ENCODE results near the gene STXBP4. TPM values are rescaled to one million over a fixed set of nuclear protein-coding genes. Genes with fewer than 3 reads are reported as not detected.

Gene STXBP4
- total RNA-seq, 4 donors from 2014 or later = 8.0 to 57.6 (median 18.8) TPM

- Histone ChIP-seq H3K36me3 (no peaks in the 10 kb centered on the region), H3K9me3 (no peaks in the 10 kb centered on the region), H3K4me1 (no peaks in the 10 kb centered on the region), H3K27me3 (no peaks in the 10 kb centered on the region), H3K4me3 (no peak overlapping the region), H3K27ac (no peak overlapping the region)
- TF ChIP-seq, protein P1, sequence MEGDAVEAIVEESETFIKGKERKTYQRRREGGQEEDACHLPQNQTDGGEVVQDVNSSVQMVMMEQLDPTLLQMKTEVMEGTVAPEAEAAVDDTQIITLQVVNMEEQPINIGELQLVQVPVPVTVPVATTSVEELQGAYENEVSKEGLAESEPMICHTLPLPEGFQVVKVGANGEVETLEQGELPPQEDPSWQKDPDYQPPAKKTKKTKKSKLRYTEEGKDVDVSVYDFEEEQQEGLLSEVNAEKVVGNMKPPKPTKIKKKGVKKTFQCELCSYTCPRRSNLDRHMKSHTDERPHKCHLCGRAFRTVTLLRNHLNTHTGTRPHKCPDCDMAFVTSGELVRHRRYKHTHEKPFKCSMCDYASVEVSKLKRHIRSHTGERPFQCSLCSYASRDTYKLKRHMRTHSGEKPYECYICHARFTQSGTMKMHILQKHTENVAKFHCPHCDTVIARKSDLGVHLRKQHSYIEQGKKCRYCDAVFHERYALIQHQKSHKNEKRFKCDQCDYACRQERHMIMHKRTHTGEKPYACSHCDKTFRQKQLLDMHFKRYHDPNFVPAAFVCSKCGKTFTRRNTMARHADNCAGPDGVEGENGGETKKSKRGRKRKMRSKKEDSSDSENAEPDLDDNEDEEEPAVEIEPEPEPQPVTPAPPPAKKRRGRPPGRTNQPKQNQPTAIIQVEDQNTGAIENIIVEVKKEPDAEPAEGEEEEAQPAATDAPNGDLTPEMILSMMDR (IDR thresholded peaks at IDR 0.05) = no peak
- no peak for TF ChIP-seq POLR2A (IDR thresholded peaks at IDR 0.05)
- DNase-seq = no peak
These were observed 241.7 kb downstream of the STXBP4 start for GRCh38 chr17:55210292-55210691.

DNA sequence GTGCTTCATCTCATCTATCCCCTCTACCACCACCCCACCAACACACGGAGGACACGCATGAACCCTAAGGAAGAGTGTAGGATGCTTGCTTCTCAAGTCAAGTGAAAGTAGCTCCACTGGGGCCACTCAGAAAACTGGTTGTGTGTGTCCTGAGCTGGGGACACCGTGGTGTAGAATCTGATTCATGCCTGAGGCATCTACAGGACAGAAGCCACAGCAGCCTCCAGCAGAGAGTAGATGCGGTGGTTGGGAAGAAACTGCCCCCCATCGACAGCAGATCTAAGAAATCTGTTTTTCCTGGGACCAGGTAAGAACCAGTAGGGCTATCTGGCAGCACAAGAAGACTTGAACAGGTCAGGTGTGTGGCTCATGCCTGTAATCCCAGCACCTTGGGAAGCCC lies 244.3 kb downstream of the STXBP4 start:
- DNase-seq = no peak
- H3K27ac ChIP-seq = no peak overlapping the region
- no peaks in the 10 kb centered on the region for H3K36me3 ChIP-seq
- H3K27me3 ChIP-seq = no peaks in the 10 kb centered on the region
- H3K9me3 ChIP-seq = no peaks in the 10 kb centered on the region
- no peaks in the 10 kb centered on the region for H3K4me1 ChIP-seq
- TF ChIP-seq, protein P1 (IDR thresholded peaks at IDR 0.05) = no peak
- TF ChIP-seq POLR2A (IDR thresholded peaks at IDR 0.05) = no peak
- H3K4me3 ChIP-seq = no peak overlapping the region

GRCh38 chr17:55215711-55216110 lies 247.1 kb downstream of the STXBP4 start:
- no peak for TF ChIP-seq POLR2A (IDR thresholded peaks at IDR 0.05)
- H3K4me1 ChIP-seq = no peaks in the 10 kb centered on the region

GRCh38 chr17:55216888-55217287 lies 248.3 kb downstream of the STXBP4 start:
- Histone ChIP-seq H3K9me3 (no peaks in the 10 kb centered on the region), H3K36me3 (no peaks in the 10 kb centered on the region), H3K27ac (no peak overlapping the region), H3K27me3 (no peaks in the 10 kb centered on the region), H3K4me1 (no peaks in the 10 kb centered on the region), H3K4me3 (no peak overlapping the region)
- no peak for DNase-seq
- TF ChIP-seq POLR2A (IDR thresholded peaks at IDR 0.05) = no peak
- TF ChIP-seq, protein P1 (IDR thresholded peaks at IDR 0.05) = no peak

More at GRCh38 chr17:55215711-55216110, 247.1 kb downstream of the STXBP4 start:
- DNase-seq = no peak
- Histone ChIP-seq H3K36me3 (no peaks in the 10 kb centered on the region), H3K27ac (no peak overlapping the region), H3K27me3 (no peaks in the 10 kb centered on the region), H3K9me3 (no peaks in the 10 kb centered on the region), H3K4me3 (no peak overlapping the region)

DNA sequence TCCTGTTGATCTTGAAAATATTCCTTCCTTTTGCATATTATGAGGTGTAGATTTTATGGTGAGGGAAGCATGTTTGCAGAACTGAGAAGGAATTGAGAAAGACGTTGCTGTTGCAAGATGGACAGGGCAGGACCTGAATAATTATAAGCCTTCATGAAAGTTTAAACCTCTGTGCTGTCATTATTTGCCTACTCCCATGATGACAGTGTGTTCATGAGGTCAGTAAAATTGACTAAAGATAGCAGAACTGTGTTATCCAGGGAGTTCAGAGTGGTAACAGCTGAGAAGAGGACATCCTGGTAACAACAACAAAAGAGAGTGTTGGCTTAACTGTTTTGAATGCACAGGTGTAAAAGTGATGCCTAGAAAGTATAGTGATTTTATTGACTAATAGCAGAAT lies 250.9 kb downstream of the STXBP4 start:
- no peaks in the 10 kb centered on the region for H3K4me1 ChIP-seq
- no peaks in the 10 kb centered on the region for H3K27me3 ChIP-seq

DNA sequence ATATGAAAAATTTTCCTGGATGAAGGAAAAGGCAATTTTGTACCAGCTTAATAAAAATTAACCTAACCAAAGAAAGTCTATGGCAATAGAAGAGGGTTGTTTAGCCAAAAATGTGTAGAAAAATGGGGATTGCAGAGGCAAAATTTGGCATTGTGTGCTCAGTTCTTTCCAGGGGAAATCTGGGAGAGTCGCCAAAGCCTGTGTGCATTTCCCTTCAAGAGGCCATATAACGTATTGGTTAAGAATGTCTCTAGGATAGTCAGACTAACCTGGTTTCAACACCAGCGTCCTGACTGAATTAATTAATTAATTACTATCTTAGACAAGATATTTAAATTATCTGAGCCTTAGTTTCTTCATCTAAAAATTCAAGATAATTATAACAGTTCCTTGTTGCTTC lies 251.4 kb downstream of the STXBP4 start:
- H3K27ac ChIP-seq = no peak overlapping the region

More for the DNA sequence above, 250.9 kb downstream of the STXBP4 start:
- H3K4me3 ChIP-seq = no peak overlapping the region
- no peak overlapping the region for H3K27ac ChIP-seq
- H3K9me3 ChIP-seq = no peaks in the 10 kb centered on the region
- no peaks in the 10 kb centered on the region for H3K36me3 ChIP-seq
- no peak for DNase-seq
- no peak for TF ChIP-seq POLR2A (IDR thresholded peaks at IDR 0.05)
- TF ChIP-seq, protein P1 (IDR thresholded peaks at IDR 0.05) = no peak

More for the DNA sequence above, 251.4 kb downstream of the STXBP4 start:
- Histone ChIP-seq H3K4me1 (no peaks in the 10 kb centered on the region), H3K4me3 (no peak overlapping the region), H3K27me3 (no peaks in the 10 kb centered on the region), H3K36me3 (no peaks in the 10 kb centered on the region), H3K9me3 (no peaks in the 10 kb centered on the region)
- DNase-seq = no peak
- no peak for TF ChIP-seq POLR2A (IDR thresholded peaks at IDR 0.05)
- TF ChIP-seq, protein P1 (IDR thresholded peaks at IDR 0.05) = no peak

Small RNAs within 50 kb of the gene (small RNA-seq; reads per million reads assigned to genes)
- gene AC007485.1 = 0 reads per million in 2 donors

Other genes with a start within 250 kb of the STXBP4 start
- 100 to 1,000 TPM in 1 of 4 donors, 10 to 100 TPM in 3; 35.5 to 108 (median 87.8) TPM for gene TOM1L1, start 67.9 kb upstream of the STXBP4 start, total RNA-seq
- 10 to 100 TPM; 42.1 to 90.1 (median 48.4) TPM for gene COX11, start 111 bp upstream of the STXBP4 start, total RNA-seq